ENCODE results near the gene ADARB1. TPM values are rescaled to one million over a fixed set of nuclear protein-coding genes. Genes with fewer than 3 reads are reported as not detected.

The ADARB1 gene
- total and polyA plus RNA-seq, 12 donors = 7.2 to 21.6 (median 16.1) TPM

DNA sequence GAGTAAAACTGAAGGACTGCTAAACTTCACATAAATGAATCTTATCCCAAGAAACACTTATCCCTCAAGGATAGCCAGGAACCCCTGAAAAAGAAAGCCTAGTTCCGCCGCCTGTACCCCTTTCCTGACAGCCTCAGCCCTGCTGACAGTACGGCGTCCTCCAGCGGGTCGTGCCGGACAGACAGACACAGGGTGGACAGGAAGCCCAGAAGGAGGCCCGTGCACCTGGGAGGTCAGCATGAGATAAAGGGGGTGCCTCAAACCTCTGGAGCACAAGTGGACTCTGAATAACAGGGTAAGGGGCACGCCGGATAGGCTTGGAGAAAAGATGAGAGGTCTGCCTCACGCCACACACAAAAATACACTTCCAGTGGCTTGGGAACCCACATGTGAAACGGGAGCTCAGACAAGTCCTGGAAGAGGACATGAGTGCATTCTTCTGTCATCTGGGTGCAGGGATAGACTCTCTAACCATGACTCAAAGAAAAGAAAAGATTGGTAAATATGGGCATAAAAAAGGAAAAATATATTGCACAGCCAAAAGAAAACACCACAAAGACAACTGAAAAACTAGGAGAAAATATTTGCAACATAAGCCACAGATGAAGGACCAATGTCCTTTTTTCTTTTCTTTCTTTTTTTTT is 17.3 kb upstream of the ADARB1 start:
- intact Hi-C loops (cut with DNase I) = no loop called here
- H3K36me3 ChIP-seq (replicated peaks in 1 of 2) = no peaks in the 10 kb centered on the region
- 74 to 83% (median 82%) methylated on average over 11 to 12 of the region's 12 CpGs for WGBS, 4 donors

GRCh38 chr21:45057886-45058285 is 16.5 kb upstream of the ADARB1 start:
- Histone ChIP-seq H3K27ac (no peak overlapping the region), H3K27me3 (no peaks in the 10 kb centered on the region), H3K36me3 (replicated peaks in 1 of 2) (no peaks in the 10 kb centered on the region), H3K4me1 (replicated peaks in 1 of 2) (no peaks in the 10 kb centered on the region), H3K9me3 (replicated peaks in 1 of 3) (no peaks in the 10 kb centered on the region), H3K4me3 (no peak overlapping the region)
- TF ChIP-seq POLR2A (IDR thresholded peaks at IDR 0.05) = no peak
- TF ChIP-seq, protein P1, sequence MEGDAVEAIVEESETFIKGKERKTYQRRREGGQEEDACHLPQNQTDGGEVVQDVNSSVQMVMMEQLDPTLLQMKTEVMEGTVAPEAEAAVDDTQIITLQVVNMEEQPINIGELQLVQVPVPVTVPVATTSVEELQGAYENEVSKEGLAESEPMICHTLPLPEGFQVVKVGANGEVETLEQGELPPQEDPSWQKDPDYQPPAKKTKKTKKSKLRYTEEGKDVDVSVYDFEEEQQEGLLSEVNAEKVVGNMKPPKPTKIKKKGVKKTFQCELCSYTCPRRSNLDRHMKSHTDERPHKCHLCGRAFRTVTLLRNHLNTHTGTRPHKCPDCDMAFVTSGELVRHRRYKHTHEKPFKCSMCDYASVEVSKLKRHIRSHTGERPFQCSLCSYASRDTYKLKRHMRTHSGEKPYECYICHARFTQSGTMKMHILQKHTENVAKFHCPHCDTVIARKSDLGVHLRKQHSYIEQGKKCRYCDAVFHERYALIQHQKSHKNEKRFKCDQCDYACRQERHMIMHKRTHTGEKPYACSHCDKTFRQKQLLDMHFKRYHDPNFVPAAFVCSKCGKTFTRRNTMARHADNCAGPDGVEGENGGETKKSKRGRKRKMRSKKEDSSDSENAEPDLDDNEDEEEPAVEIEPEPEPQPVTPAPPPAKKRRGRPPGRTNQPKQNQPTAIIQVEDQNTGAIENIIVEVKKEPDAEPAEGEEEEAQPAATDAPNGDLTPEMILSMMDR (IDR thresholded peaks at IDR 0.05) = no peak
- DNase-seq = no peak
- intact Hi-C loops (cut with DNase I) = no loop called here
- 78 to 86% (median 82%) methylated on average over 14 of the region's 14 CpGs for WGBS, 4 donors

More for the DNA sequence above, 17.3 kb upstream of the ADARB1 start:
- Histone ChIP-seq H3K4me1 (replicated peaks in 1 of 2) (no peaks in the 10 kb centered on the region), H3K27ac (no peak overlapping the region), H3K4me3 (no peak overlapping the region), H3K27me3 (no peaks in the 10 kb centered on the region), H3K9me3 (replicated peaks in 1 of 3) (no peaks in the 10 kb centered on the region)
- no peak for TF ChIP-seq POLR2A (IDR thresholded peaks at IDR 0.05)
- TF ChIP-seq, protein P1 (IDR thresholded peaks at IDR 0.05) = no peak
- DNase-seq = no peak

- no peaks in the 10 kb centered on the region for H3K36me3 ChIP-seq (replicated peaks in 1 of 2)
- H3K27me3 ChIP-seq = no peaks in the 10 kb centered on the region
- H3K9me3 ChIP-seq (replicated peaks in 1 of 3) = no peaks in the 10 kb centered on the region
- H3K4me1 ChIP-seq (replicated peaks in 1 of 2) = no peaks in the 10 kb centered on the region
- no peak overlapping the region for H3K27ac ChIP-seq
- TF ChIP-seq, protein P1 (IDR thresholded peaks at IDR 0.05) = no peak
- no peak for TF ChIP-seq POLR2A (IDR thresholded peaks at IDR 0.05)
- 76 to 90% (median 82%) methylated on average over 4 of the region's 4 CpGs for WGBS, 4 donors
- H3K4me3 ChIP-seq = no peak overlapping the region
- intact Hi-C loops (cut with DNase I) = no loop called here
- no peak for DNase-seq
Measured at GRCh38 chr21:45059121-45059520, 15.3 kb upstream of the ADARB1 start.

DNA sequence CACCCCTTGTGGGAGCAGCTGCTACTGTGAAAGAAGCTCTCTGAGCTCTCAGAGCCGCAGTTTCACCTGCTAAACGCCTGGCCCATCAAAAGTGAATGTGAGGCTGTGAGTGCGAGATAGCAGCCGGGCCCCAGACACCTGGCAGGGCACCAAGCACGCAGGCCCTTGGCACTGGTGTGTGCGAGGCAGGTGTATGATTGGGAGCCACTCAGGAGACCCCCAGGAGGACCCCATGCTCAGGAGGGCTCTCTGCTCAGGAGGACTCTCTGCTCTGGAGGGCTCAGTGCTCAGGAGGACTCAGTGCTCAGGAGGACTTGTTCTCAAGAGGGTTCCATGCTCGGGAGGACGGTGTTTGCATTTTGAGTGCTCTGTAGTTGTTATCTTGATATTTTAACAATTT is 14.3 kb upstream of the ADARB1 start:
- Histone ChIP-seq H3K9me3 (replicated peaks in 1 of 3) (no peaks in the 10 kb centered on the region), H3K27ac (no peak overlapping the region), H3K36me3 (replicated peaks in 1 of 2) (no peaks in the 10 kb centered on the region), H3K4me1 (replicated peaks in 1 of 2) (no peaks in the 10 kb centered on the region), H3K4me3 (no peak overlapping the region), H3K27me3 (no peaks in the 10 kb centered on the region)
- no peak for DNase-seq
- WGBS, 4 donors = 83 to 89% (median 88%) methylated on average over 7 to 8 of the region's 8 CpGs
- intact Hi-C loops (cut with DNase I) = no loop called here
- no peak for TF ChIP-seq POLR2A (IDR thresholded peaks at IDR 0.05)
- TF ChIP-seq, protein P1 (IDR thresholded peaks at IDR 0.05) = no peak
